Activated CD4-positive, alpha-beta T cell treated with anti-CD3 and anti-CD28 coated beads, Interleukin-2, Interleukin-4, amounts not matched to agents 100 ng/mL and 50 ng/mL, durations not matched to agents 16 hours and 8 hours (primary cell): Measurements from ENCODE around the gene CCDC201.
"Not testable (repeated sequence)": the region's sequence is repeated elsewhere in the genome, so short reads cannot be mapped to it uniquely, and the experiment has no call there.

Source experiments
- DNase-seq: peaks from one replicate; pipeline ENCODE4 v3.0.0-alpha.2; 2020; ENCODE audit warnings: low spot score

The CCDC201 gene

GRCh38 chr7:45874408-45875131 is 1.7 kb upstream of the CCDC201 start:
- no peak for DNase-seq

- DNase-seq = no peak
These were observed 473 bp upstream of the CCDC201 start for GRCh38 chr7:45873355-45873754.

- no peak for DNase-seq
These were observed 507 bp downstream of the CCDC201 start for GRCh38 chr7:45872116-45873034.

GRCh38 chr7:45869426-45869825 is 3.5 kb downstream of the CCDC201 start:
- no peak for DNase-seq

GRCh38 chr7:45867471-45867870 is 5.4 kb downstream of the CCDC201 start:
- no peak for DNase-seq

- no peak for DNase-seq
These were observed 7.1 kb downstream of the CCDC201 start for GRCh38 chr7:45865594-45866410.

- no peak for DNase-seq
These were observed 9.2 kb downstream of the CCDC201 start for GRCh38 chr7:45863715-45864114.

GRCh38 chr7:45856888-45857287 is 16.0 kb downstream of the CCDC201 start:
- not testable (repeated sequence) for DNase-seq

GRCh38 chr7:45855680-45856079 is 17.2 kb downstream of the CCDC201 start:
- not testable (repeated sequence) for DNase-seq

- DNase-seq = not testable (repeated sequence)
These were observed 19.4 kb downstream of the CCDC201 start for GRCh38 chr7:45853491-45853890.

GRCh38 chr7:45852984-45853383 is 19.9 kb downstream of the CCDC201 start:
- DNase-seq = not testable (repeated sequence)

GRCh38 chr7:45848734-45849133 is 24.1 kb downstream of the CCDC201 start:
- DNase-seq = not testable (repeated sequence)

- not testable (repeated sequence) for DNase-seq
These were observed 26.3 kb downstream of the CCDC201 start for GRCh38 chr7:45846536-45846935.

GRCh38 chr7:45841926-45842717 is 30.8 kb downstream of the CCDC201 start:
- DNase-seq = not testable (repeated sequence)

GRCh38 chr7:45838852-45839251 is 34.0 kb downstream of the CCDC201 start:
- not testable (repeated sequence) for DNase-seq

GRCh38 chr7:45832433-45833177 is 40.3 kb downstream of the CCDC201 start:
- DNase-seq = not testable (repeated sequence)

GRCh38 chr7:45829846-45830245 is 43.0 kb downstream of the CCDC201 start:
- DNase-seq = not testable (repeated sequence)

- DNase-seq = not testable (repeated sequence)
These were observed 45.2 kb downstream of the CCDC201 start for GRCh38 chr7:45827731-45828130.

- not testable (repeated sequence) for DNase-seq
These were observed 46.3 kb downstream of the CCDC201 start for GRCh38 chr7:45826550-45826949.

- not testable (repeated sequence) for DNase-seq
These were observed 54.1 kb downstream of the CCDC201 start for GRCh38 chr7:45818763-45819162.
